Measurements from ENCODE around the gene EMP2. TPM values are rescaled to one million over a fixed set of nuclear protein-coding genes. Genes with fewer than 3 reads are reported as not detected.

The EMP2 gene
- total RNA-seq, 1 donor, result 31.1 TPM

DNA sequence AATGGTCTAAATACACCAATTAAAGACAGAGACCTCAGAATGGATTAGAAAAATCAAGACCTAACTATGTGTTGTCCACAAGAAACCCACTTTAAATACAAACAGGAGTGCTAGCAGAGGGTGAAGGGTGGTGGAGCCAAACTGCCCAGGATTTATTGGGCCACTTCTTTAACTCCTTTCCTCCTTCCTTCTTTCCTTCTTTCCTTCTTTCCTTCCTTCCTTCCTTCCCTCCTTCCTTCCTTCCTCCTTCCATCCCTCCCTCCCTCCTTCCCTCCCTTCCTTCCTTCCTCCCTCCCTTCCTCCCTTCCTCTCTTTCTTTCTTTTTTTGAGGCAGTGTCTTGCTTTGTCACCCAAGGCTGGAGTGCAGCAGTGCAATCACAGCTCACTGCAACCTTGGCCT lies 34.3 kb upstream of the EMP2 start:
- H3K4me3 ChIP-seq (ENCODE audit: low read depth, low read length), result no peak overlapping the region
- DNase-seq (ENCODE audit: low read depth), result no peak
- TF ChIP-seq CTCF (IDR thresholded peaks at IDR 0.05; ENCODE audit: insufficient read depth, low read length), result no peak

GRCh38 chr16:10613785-10614485 lies 33.5 kb upstream of the EMP2 start:
- H3K4me3 ChIP-seq (ENCODE audit: low read depth, low read length), result no peak overlapping the region
- no peak for TF ChIP-seq CTCF (IDR thresholded peaks at IDR 0.05; ENCODE audit: insufficient read depth, low read length)
- DNase-seq (ENCODE audit: low read depth), result no peak

- no peak for DNase-seq (ENCODE audit: low read depth)
- no peak for TF ChIP-seq CTCF (IDR thresholded peaks at IDR 0.05; ENCODE audit: insufficient read depth, low read length)
- H3K4me3 ChIP-seq (ENCODE audit: low read depth, low read length), result no peak overlapping the region
Measured at GRCh38 chr16:10612649-10613179, 32.3 kb upstream of the EMP2 start.

DNA sequence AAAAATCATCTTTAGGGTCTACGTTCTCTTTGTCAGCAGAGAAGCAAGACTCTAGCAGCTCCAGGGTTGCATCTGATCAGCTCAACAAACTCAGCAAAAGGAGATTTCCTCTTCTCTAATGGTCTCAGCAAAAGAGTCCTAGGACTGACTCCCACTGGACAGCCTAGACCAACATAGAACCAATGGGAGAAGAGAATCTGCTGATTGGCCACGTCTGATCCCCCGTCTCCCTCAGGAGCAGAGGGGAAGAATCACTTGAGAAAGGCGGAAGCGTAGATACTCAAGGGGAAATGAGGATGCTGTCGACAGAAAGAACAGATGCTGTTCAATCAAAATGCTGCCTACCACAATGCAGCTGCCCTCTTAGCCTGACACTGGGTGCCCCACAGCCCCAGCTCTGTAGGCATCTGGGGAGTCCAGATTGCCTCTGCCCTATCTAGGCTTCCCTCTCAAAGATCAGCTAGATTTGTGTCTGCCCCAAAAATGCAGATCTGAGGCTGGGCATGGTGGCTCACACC lies 31.5 kb upstream of the EMP2 start:
- H3K4me3 ChIP-seq (ENCODE audit: low read depth, low read length), result no peak overlapping the region
- no peak for DNase-seq (ENCODE audit: low read depth)
- TF ChIP-seq CTCF (IDR thresholded peaks at IDR 0.05; ENCODE audit: insufficient read depth, low read length), result no peak

- H3K4me3 ChIP-seq (ENCODE audit: low read depth, low read length), result no peak overlapping the region
- DNase-seq (ENCODE audit: low read depth), result no peak
Measured at GRCh38 chr16:10610499-10611184, 30.2 kb upstream of the EMP2 start.

GRCh38 chr16:10609402-10609774 lies 29.0 kb upstream of the EMP2 start:
- peak; percentile 15 for TF ChIP-seq CTCF (IDR thresholded peaks at IDR 0.05; ENCODE audit: insufficient read depth, low read length)
- peak; percentile 85 for DNase-seq (ENCODE audit: low read depth)
- no peak overlapping the region for H3K4me3 ChIP-seq (ENCODE audit: low read depth, low read length)

More at GRCh38 chr16:10610499-10611184, 30.2 kb upstream of the EMP2 start:
- no peak for TF ChIP-seq CTCF (IDR thresholded peaks at IDR 0.05; ENCODE audit: insufficient read depth, low read length)

Data from fibroblast of the aortic adventitia (primary cell).